ENCODE data around the gene RASA2.

DNA sequence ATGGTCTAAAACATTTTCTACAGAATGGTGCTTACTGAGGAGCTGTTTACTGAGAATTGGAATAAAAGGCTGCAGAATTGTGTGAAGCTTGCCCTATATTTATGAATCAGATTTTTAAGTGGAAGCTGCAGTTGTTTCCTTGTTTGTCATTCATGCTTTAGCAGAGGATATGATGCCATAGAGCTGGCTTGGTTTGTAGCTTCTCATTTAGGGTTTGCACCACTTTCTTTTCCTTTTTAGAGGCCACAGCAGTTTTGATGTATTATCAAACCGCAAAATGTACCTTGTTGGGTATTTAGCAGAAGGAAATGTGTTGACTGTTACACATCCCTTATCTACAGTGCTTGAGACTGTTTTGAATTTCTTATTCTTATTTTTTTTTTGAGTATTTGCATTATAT is 66.2 kb downstream of the RASA2 start:
- TF ChIP-seq, protein P1, sequence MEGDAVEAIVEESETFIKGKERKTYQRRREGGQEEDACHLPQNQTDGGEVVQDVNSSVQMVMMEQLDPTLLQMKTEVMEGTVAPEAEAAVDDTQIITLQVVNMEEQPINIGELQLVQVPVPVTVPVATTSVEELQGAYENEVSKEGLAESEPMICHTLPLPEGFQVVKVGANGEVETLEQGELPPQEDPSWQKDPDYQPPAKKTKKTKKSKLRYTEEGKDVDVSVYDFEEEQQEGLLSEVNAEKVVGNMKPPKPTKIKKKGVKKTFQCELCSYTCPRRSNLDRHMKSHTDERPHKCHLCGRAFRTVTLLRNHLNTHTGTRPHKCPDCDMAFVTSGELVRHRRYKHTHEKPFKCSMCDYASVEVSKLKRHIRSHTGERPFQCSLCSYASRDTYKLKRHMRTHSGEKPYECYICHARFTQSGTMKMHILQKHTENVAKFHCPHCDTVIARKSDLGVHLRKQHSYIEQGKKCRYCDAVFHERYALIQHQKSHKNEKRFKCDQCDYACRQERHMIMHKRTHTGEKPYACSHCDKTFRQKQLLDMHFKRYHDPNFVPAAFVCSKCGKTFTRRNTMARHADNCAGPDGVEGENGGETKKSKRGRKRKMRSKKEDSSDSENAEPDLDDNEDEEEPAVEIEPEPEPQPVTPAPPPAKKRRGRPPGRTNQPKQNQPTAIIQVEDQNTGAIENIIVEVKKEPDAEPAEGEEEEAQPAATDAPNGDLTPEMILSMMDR (IDR thresholded peaks at IDR 0.05) = no peak
- TF ChIP-seq POLR2A (IDR thresholded peaks at IDR 0.05) = no peak
